HepG2 (cell line): ENCODE measurements around the gene WWC1. TPM values are rescaled to one million over a fixed set of nuclear protein-coding genes. Genes with fewer than 3 reads are reported as not detected.
A peak's percentile ranks its signal among the peaks of the same experiment; 100 is the strongest.

Experiments
- ARNT2 ChIP-seq: sonication (generic); formaldehyde crosslinking; IDR thresholded peaks from 2 replicates; pipeline ENCODE4 v1.8.0; 2022; ENCODE audit warnings: mild to moderate bottlenecking, low read depth, missing genetic modification reagents, moderate library complexity
- BCL6 ChIP-seq: IDR thresholded peaks from 2 replicates; pipeline ENCODE4 v1.6.1; 2016; ENCODE audit warnings: missing genetic modification reagents, missing compliant biosample characterization
- EED ChIP-seq: sonication (generic); formaldehyde crosslinking; IDR thresholded peaks from 2 replicates; pipeline ENCODE4 v1.5.0; 2020; ENCODE audit warnings: mild to moderate bottlenecking, missing genetic modification reagents
- EHMT2 ChIP-seq: fragments of 200-600 bp; sonication (generic); IDR thresholded peaks from 2 replicates; pipeline ENCODE4 v1.7.0; 2017; ENCODE audit warnings: antibody characterized with exemption, low read depth, low read length, borderline replicate concordance
- FOSL1 ChIP-seq: sonication (generic); formaldehyde crosslinking; IDR thresholded peaks from 2 replicates; pipeline ENCODE4 v1.9.0; 2021; ENCODE audit warnings: missing genetic modification reagents, borderline replicate concordance
- FOXK2 ChIP-seq: fragments of 450-650 bp; IDR thresholded peaks from 2 replicates; pipeline ENCODE4 v1.6.1; 2016
- IKZF4 ChIP-seq: sonication (generic); formaldehyde crosslinking; IDR thresholded peaks from 2 replicates; pipeline ENCODE4 v1.5.1; 2020; ENCODE audit warnings: borderline replicate concordance, mild to moderate bottlenecking, low read depth, missing genetic modification reagents; ENCODE audit errors: not compliant biosample characterization
- MEF2D ChIP-seq: sonication (generic); formaldehyde crosslinking; IDR thresholded peaks from 2 replicates; pipeline ENCODE4 v1.5.1; 2020; ENCODE audit warnings: mild to moderate bottlenecking, missing genetic modification reagents
- MYNN ChIP-seq: sonication (generic); formaldehyde crosslinking; IDR thresholded peaks from 2 replicates; pipeline ENCODE4 v1.4.0; 2020; ENCODE audit warnings: mild to moderate bottlenecking, low read depth, missing genetic modification reagents
- NFE2L2 ChIP-seq: fragments of 150-350 bp; IDR thresholded peaks from 2 replicates; pipeline ENCODE4 v1.6.1; 2014; ENCODE audit warnings: low read length
- NR1H2 ChIP-seq: sonication (generic); formaldehyde crosslinking; IDR thresholded peaks from 2 replicates; pipeline ENCODE4 v1.8.1; 2022; ENCODE audit warnings: low read depth, missing genetic modification reagents, borderline replicate concordance
- PAF1 ChIP-seq: IDR thresholded peaks from 2 replicates; pipeline ENCODE4 v1.6.1; 2016; ENCODE audit warnings: missing genetic modification reagents, missing compliant biosample characterization
- PITX1 ChIP-seq: sonication (generic); formaldehyde crosslinking; IDR thresholded peaks from 2 replicates; pipeline ENCODE4 v1.5.1; 2020; ENCODE audit warnings: mild to moderate bottlenecking, missing genetic modification reagents
- U2AF1 ChIP-seq: fragments of 200-400 bp; formaldehyde crosslinking; optimal IDR thresholded peaks from 2 replicates; pipeline ENCODE3; 2017; ENCODE audit warnings: mild to moderate bottlenecking, low read depth, low read length
- ZFP82 ChIP-seq: sonication (generic); formaldehyde crosslinking; IDR thresholded peaks from 2 replicates; pipeline ENCODE4 v1.5.1; 2020; ENCODE audit warnings: mild to moderate bottlenecking, missing genetic modification reagents, borderline replicate concordance
- ZFX ChIP-seq: sonication (generic); formaldehyde crosslinking; IDR thresholded peaks from 2 replicates; pipeline ENCODE4 v1.4.0; 2020; ENCODE audit warnings: mild to moderate bottlenecking, low read depth, missing genetic modification reagents, moderate library complexity
- ZKSCAN1 ChIP-seq: fragments of 150-350 bp; IDR thresholded peaks from 2 replicates; pipeline ENCODE4 v1.6.1; 2014; ENCODE audit warnings: low read length
- ZNF282 ChIP-seq: fragments of 450-650 bp; IDR thresholded peaks from 2 replicates; pipeline ENCODE4 v1.6.1; 2018; ENCODE audit not compliant: partially characterized antibody
- ZNF317 ChIP-seq: sonication (generic); formaldehyde crosslinking; IDR thresholded peaks from 2 replicates; pipeline ENCODE4 v1.5.0; 2020; ENCODE audit warnings: mild to moderate bottlenecking, missing genetic modification reagents
- ZNF326 ChIP-seq: sonication (generic); formaldehyde crosslinking; IDR thresholded peaks from 2 replicates; pipeline ENCODE4 v1.4.0; 2020; ENCODE audit warnings: missing genetic modification reagents, borderline replicate concordance
- ZNF549 ChIP-seq: sonication (generic); formaldehyde crosslinking; IDR thresholded peaks from 2 replicates; pipeline ENCODE4 v1.5.0; 2020; ENCODE audit warnings: missing genetic modification reagents
- ZNF670 ChIP-seq: sonication (generic); formaldehyde crosslinking; IDR thresholded peaks from 2 replicates; pipeline ENCODE4 v1.8.0; 2022; ENCODE audit warnings: mild to moderate bottlenecking, missing genetic modification reagents, borderline replicate concordance
- ZNF674 ChIP-seq: sonication (generic); formaldehyde crosslinking; IDR thresholded peaks from 2 replicates; pipeline ENCODE4 v1.5.0; 2020; ENCODE audit warnings: low read depth, mild to moderate bottlenecking, missing genetic modification reagents
- polyA plus RNA-seq, 8 experiments: library from polyadenylated mRNA; depleted of rRNA in 3 of 8; stranded (reverse) in 7 of 8; unstranded in 1 of 8; fragments of >200 nt; fragmentation: Illumina TruSeq in 4 of 8; extraction: Trizol in 4 of 8; gene quantifications; 2 replicates each; pipeline versions ENCODE4 v1.2.1 to v1.2.3, GENCODE V29; 2011 to 2016; ENCODE audit warnings: low read depth in 4 of 8, missing spikeins in 1 of 8, mixed read lengths in 1 of 8; ENCODE audit not compliant: insufficient read depth in 1 of 8
- total RNA-seq, 5 experiments: library from RNA; depleted of rRNA; stranded (reverse); fragments of >200 nt; fragmentation: Illumina TruSeq; extraction: Trizol; gene quantifications; 2 replicates each; pipeline ENCODE4 v1.2.3, GENCODE V29; 2016; ENCODE audit warnings: low read depth in 1 of 5
- TF ChIP-seq, protein P1 (sequence below): sonication (generic); formaldehyde crosslinking; IDR thresholded peaks from 2 replicates; pipeline ENCODE4 v1.4.0; 2020; ENCODE audit warnings: mild to moderate bottlenecking, missing genetic modification reagents
- TF ChIP-seq, protein P2 (sequence below): sonication (generic); formaldehyde crosslinking; IDR thresholded peaks from 2 replicates; pipeline ENCODE4 v1.5.0; 2020; ENCODE audit warnings: missing genetic modification reagents
- TF ChIP-seq, protein P3 (sequence below): IDR thresholded peaks from 2 replicates; pipeline ENCODE4 v1.6.1; 2016
- TF ChIP-seq, protein P4 (sequence below): sonication (generic); formaldehyde crosslinking; IDR thresholded peaks from 2 replicates; pipeline ENCODE4 v1.8.0; 2022; ENCODE audit warnings: missing genetic modification reagents, mild to moderate bottlenecking, borderline replicate concordance
- TF ChIP-seq, protein P5 (sequence below): IDR thresholded peaks from 2 replicates; pipeline ENCODE4 v1.6.1; 2016; ENCODE audit warnings: control low read depth

Gene WWC1
- total and polyA plus RNA-seq, 2 of the 13 experiments (the other 11 are each of a cell fraction or from before 2014, with no cell fraction given), result 8.3 to 17.9 TPM

DNA sequence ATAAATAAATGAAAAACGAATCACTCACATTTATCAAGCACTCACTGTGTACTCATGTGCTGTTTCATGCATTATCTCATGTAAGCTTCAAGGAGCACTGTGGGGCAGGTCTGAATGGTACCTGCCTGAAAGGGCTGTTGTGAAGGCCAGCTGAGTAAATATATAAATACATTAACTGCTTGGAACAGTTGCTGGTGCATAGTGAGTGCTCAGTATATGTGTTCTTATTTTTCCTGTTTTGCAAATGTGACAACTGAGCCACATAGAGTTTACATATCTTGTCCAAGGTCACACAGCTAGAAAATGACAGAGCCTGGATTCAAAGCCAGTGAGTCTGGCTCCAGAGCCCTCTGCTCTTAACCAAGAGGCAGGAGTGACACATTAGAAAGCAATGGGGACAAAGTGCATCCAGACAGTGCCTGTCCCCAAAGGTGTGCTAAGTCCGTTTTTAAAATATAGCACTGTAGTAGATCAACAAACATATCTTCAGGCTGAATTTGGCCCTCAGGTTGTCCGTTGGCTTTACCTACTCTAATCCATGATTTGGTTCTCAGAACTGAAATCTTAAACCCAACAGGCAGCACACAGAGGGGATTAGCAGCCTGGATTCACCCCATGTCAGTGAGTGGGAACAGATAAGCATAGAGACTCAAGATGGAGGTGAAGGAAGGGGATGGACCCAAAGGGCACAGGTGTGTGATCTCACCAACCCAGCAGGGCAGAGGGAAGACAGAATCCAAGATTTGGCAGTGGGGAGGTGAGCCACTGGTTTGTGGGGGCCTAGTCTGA is 70.8 kb downstream of the WWC1 start (continued):
- TF ChIP-seq, protein P1, sequence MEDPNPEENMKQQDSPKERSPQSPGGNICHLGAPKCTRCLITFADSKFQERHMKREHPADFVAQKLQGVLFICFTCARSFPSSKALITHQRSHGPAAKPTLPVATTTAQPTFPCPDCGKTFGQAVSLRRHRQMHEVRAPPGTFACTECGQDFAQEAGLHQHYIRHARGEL (CRISPR knock-in tag), result no peak
- TF ChIP-seq ZFP82 (CRISPR knock-in tag) (no peak), ZFX (CRISPR knock-in tag) (no peak), IKZF4 (no peak), PITX1 (CRISPR knock-in tag) (peak; percentile 20; the same call in 1 of the 2 replicates), BCL6 (CRISPR knock-in tag) (peak; percentile 93), ZNF326 (CRISPR knock-in tag) (no peak), EED (no peak), FOXK2 (no peak), FOSL1 (peak; percentile 78; the same call in 1 of the 2 replicates), ZNF282 (no peak), NR1H2 (CRISPR knock-in tag) (no peak), PAF1 (CRISPR knock-in tag) (no peak), ZNF674 (CRISPR knock-in tag) (no peak), MYNN (CRISPR knock-in tag) (no peak), MEF2D (CRISPR knock-in tag) (peak; percentile 25; the same call in 1 of the 2 replicates), ZNF317 (CRISPR knock-in tag) (peak; percentile 53; the same call in 1 of the 2 replicates), EHMT2 (0 out of 2 replicates have a peak, but pooled peaks have one; percentile 68), ARNT2 (CRISPR knock-in tag) (no peak), NFE2L2 (no peak), ZKSCAN1 (no peak; the same call in 1 of the 2 replicates), U2AF1 (no peak), ZNF549 (CRISPR knock-in tag) (no peak), ZNF670 (no peak)
- TF ChIP-seq, protein P2, sequence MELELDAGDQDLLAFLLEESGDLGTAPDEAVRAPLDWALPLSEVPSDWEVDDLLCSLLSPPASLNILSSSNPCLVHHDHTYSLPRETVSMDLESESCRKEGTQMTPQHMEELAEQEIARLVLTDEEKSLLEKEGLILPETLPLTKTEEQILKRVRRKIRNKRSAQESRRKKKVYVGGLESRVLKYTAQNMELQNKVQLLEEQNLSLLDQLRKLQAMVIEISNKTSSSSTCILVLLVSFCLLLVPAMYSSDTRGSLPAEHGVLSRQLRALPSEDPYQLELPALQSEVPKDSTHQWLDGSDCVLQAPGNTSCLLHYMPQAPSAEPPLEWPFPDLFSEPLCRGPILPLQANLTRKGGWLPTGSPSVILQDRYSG (CRISPR knock-in tag), result no peak
- TF ChIP-seq, protein P3, sequence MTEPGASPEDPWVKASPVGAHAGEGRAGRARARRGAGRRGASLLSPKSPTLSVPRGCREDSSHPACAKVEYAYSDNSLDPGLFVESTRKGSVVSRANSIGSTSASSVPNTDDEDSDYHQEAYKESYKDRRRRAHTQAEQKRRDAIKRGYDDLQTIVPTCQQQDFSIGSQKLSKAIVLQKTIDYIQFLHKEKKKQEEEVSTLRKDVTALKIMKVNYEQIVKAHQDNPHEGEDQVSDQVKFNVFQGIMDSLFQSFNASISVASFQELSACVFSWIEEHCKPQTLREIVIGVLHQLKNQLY (CRISPR knock-in tag), result peak; percentile 28; the same call in 1 of the 2 replicates
- TF ChIP-seq, protein P4, sequence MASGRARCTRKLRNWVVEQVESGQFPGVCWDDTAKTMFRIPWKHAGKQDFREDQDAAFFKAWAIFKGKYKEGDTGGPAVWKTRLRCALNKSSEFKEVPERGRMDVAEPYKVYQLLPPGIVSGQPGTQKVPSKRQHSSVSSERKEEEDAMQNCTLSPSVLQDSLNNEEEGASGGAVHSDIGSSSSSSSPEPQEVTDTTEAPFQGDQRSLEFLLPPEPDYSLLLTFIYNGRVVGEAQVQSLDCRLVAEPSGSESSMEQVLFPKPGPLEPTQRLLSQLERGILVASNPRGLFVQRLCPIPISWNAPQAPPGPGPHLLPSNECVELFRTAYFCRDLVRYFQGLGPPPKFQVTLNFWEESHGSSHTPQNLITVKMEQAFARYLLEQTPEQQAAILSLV (CRISPR knock-in tag), result no peak
- TF ChIP-seq, protein P5, sequence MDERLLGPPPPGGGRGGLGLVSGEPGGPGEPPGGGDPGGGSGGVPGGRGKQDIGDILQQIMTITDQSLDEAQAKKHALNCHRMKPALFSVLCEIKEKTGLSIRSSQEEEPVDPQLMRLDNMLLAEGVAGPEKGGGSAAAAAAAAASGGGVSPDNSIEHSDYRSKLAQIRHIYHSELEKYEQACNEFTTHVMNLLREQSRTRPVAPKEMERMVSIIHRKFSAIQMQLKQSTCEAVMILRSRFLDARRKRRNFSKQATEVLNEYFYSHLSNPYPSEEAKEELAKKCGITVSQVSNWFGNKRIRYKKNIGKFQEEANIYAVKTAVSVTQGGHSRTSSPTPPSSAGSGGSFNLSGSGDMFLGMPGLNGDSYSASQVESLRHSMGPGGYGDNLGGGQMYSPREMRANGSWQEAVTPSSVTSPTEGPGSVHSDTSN (CRISPR knock-in tag), result no peak; the same call in 1 of the 2 replicates
